IMR-90 (cell line): ENCODE data around the gene MIEF1. TPM values are rescaled to one million over a fixed set of nuclear protein-coding genes. Genes with fewer than 3 reads are reported as not detected.

Source experiments
- CTCF ChIP-seq: conservative IDR thresholded peaks from 2 replicates; pipeline ENCODE4 v1.5.1; 2012; ENCODE audit warnings: mild to moderate bottlenecking, low read depth, low read length, improper control_type of control experiment
- polyA plus RNA-seq, 3 experiments: library from polyadenylated mRNA; depleted of rRNA; stranded (reverse); fragments of >200 nt; gene quantifications; 2 replicates each; pipeline ENCODE4 v1.2.3, GENCODE V29; 2012; ENCODE audit warnings: low replicate concordance in 1 of 3
- total RNA-seq: library from RNA; depleted of rRNA; stranded (reverse); fragments of >200 nt; gene quantifications from 2 replicates; pipeline ENCODE4 v1.2.3, GENCODE V29; 2012

The MIEF1 gene
- total and polyA plus RNA-seq, 2 of the 4 experiments (the other 2 are of a cell fraction), result 9.7 to 16.9 TPM

- no peak for TF ChIP-seq CTCF
These were observed 18.4 kb downstream of the MIEF1 start, which contains the start of gene ATF4 (continued) for GRCh38 chr22:39520226-39521105.
